Measurements from ENCODE around the gene ANO2.

Gene ANO2

GRCh38 chr12:5720381-5721005 is 224.6 kb downstream of the ANO2 start:
- TF ChIP-seq CREB1 (IDR thresholded peaks at IDR 0.05; ENCODE audit: low read depth) (no peak), FOXM1 (IDR thresholded peaks at IDR 0.05; ENCODE audit: borderline replicate concordance, low read depth) (no peak), TAF1 (IDR thresholded peaks at IDR 0.05; ENCODE audit: low read depth) (no peak), CEBPB (IDR thresholded peaks at IDR 0.05) (no peak), ZBTB7A (IDR thresholded peaks at IDR 0.05; ENCODE audit: low read depth) (no peak), NFIC (IDR thresholded peaks at IDR 0.05) (no peak), TEAD4 (IDR thresholded peaks at IDR 0.05) (no peak), EGR1 (IDR thresholded peaks at IDR 0.05) (no peak)

GRCh38 chr12:5718680-5719079 is 226.4 kb downstream of the ANO2 start:
- TF ChIP-seq FOXM1 (IDR thresholded peaks at IDR 0.05; ENCODE audit: borderline replicate concordance, low read depth), result no peak
- TF ChIP-seq RAD21 (IDR thresholded peaks at IDR 0.05; ENCODE audit: low read depth), result no peak
- TF ChIP-seq YY1 (IDR thresholded peaks at IDR 0.05; ENCODE audit: low read depth), result no peak
- TF ChIP-seq TEAD4 (IDR thresholded peaks at IDR 0.05), result no peak
- no peak for TF ChIP-seq ZBTB7A (IDR thresholded peaks at IDR 0.05; ENCODE audit: low read depth)
- no peak for TF ChIP-seq NFIC (IDR thresholded peaks at IDR 0.05)
- TF ChIP-seq USF1 (IDR thresholded peaks at IDR 0.05), result no peak
- TF ChIP-seq MAX (IDR thresholded peaks at IDR 0.05), result no peak
- TF ChIP-seq CEBPB (IDR thresholded peaks at IDR 0.05), result no peak
- TF ChIP-seq EGR1 (IDR thresholded peaks at IDR 0.05), result no peak
- TF ChIP-seq EP300 (IDR thresholded peaks at IDR 0.05; ENCODE audit: borderline replicate concordance), result no peak

GRCh38 chr12:5718073-5718472 is 227.0 kb downstream of the ANO2 start:
- TF ChIP-seq CREB1 (IDR thresholded peaks at IDR 0.05; ENCODE audit: low read depth) (no peak), NFIC (IDR thresholded peaks at IDR 0.05) (no peak), TCF12 (IDR thresholded peaks at IDR 0.05; ENCODE audit: low read depth) (no peak), REST (IDR thresholded peaks at IDR 0.05; ENCODE audit: low read depth) (no peak), EGR1 (IDR thresholded peaks at IDR 0.05) (no peak), MAX (IDR thresholded peaks at IDR 0.05) (no peak), TAF1 (IDR thresholded peaks at IDR 0.05; ENCODE audit: low read depth) (no peak), RAD21 (IDR thresholded peaks at IDR 0.05; ENCODE audit: low read depth) (no peak), EP300 (IDR thresholded peaks at IDR 0.05; ENCODE audit: borderline replicate concordance) (no peak), YY1 (IDR thresholded peaks at IDR 0.05; ENCODE audit: low read depth) (no peak), USF1 (IDR thresholded peaks at IDR 0.05) (no peak), CEBPB (IDR thresholded peaks at IDR 0.05) (no peak), FOXM1 (IDR thresholded peaks at IDR 0.05; ENCODE audit: borderline replicate concordance, low read depth) (no peak), ZBTB7A (IDR thresholded peaks at IDR 0.05; ENCODE audit: low read depth) (no peak), TEAD4 (IDR thresholded peaks at IDR 0.05) (no peak)

GRCh38 chr12:5716976-5717375 is 228.1 kb downstream of the ANO2 start:
- TF ChIP-seq EGR1 (IDR thresholded peaks at IDR 0.05), result no peak
- no peak for TF ChIP-seq TCF12 (IDR thresholded peaks at IDR 0.05; ENCODE audit: low read depth)
- no peak for TF ChIP-seq CREB1 (IDR thresholded peaks at IDR 0.05; ENCODE audit: low read depth)
- no peak for TF ChIP-seq TAF1 (IDR thresholded peaks at IDR 0.05; ENCODE audit: low read depth)
- TF ChIP-seq ZBTB7A (IDR thresholded peaks at IDR 0.05; ENCODE audit: low read depth), result no peak
- TF ChIP-seq REST (IDR thresholded peaks at IDR 0.05; ENCODE audit: low read depth), result no peak
- no peak for TF ChIP-seq EP300 (IDR thresholded peaks at IDR 0.05; ENCODE audit: borderline replicate concordance)
- TF ChIP-seq FOXM1 (IDR thresholded peaks at IDR 0.05; ENCODE audit: borderline replicate concordance, low read depth), result no peak
- TF ChIP-seq NFIC (IDR thresholded peaks at IDR 0.05), result no peak
- no peak for TF ChIP-seq CEBPB (IDR thresholded peaks at IDR 0.05)
- no peak for TF ChIP-seq TEAD4 (IDR thresholded peaks at IDR 0.05)
- no peak for TF ChIP-seq RAD21 (IDR thresholded peaks at IDR 0.05; ENCODE audit: low read depth)

GRCh38 chr12:5716201-5716600 is 228.9 kb downstream of the ANO2 start:
- TF ChIP-seq RAD21 (IDR thresholded peaks at IDR 0.05; ENCODE audit: low read depth) (no peak), YY1 (IDR thresholded peaks at IDR 0.05; ENCODE audit: low read depth) (no peak), MAX (IDR thresholded peaks at IDR 0.05) (no peak), USF1 (IDR thresholded peaks at IDR 0.05) (no peak), TCF12 (IDR thresholded peaks at IDR 0.05; ENCODE audit: low read depth) (no peak), EGR1 (IDR thresholded peaks at IDR 0.05) (no peak), CREB1 (IDR thresholded peaks at IDR 0.05; ENCODE audit: low read depth) (no peak), TAF1 (IDR thresholded peaks at IDR 0.05; ENCODE audit: low read depth) (no peak), NFIC (IDR thresholded peaks at IDR 0.05) (no peak), ZBTB7A (IDR thresholded peaks at IDR 0.05; ENCODE audit: low read depth) (no peak), REST (IDR thresholded peaks at IDR 0.05; ENCODE audit: low read depth) (no peak)
